ENCODE data around the gene ETV6.

ETV6 gene

DNA sequence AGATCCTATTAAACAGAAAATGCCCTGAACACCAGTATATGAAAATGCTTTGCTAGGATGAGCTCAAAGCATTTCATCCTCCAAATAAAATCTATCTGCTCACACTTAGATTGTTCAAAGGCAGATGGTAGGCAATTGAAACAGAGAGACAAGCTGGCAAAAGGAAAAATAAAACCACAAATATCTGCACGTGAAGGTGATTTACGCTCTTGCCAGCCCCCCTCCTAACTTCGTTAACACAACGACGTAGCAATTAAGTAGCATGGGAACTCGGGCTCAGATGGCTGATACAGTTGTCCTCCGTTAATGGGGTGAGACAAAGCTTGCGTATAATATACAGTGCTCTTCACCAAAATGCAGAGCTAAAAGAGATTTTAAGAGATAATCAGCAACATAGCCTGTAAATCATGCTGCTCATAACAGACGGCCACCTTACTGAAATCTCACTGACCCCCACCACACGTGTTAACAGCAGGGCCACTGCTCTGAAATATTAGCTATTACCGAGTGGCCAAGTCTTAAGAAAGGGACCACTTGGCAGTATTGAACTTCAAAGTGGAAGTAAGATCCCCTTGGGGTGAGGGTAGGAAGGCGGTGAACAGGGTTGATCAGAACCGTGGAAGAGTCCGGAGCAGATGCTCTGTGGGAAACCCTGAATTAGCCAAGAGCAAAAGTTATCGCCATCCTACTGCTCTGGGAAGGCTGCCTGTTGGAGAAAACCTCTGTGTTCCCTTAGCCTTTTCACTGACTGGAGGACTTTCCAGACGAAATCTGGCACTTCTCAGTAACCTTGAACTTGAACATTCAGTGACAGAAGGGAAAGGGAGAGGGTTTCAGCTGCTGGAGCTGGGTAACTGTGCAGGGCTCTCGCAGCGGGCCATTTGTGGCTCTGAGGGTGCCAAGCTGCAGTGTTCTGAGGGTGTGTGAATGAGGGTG lies 23.1 kb downstream of the ETV6 start:
- DNase-seq (ENCODE audit: low spot score) = no peak
- in situ Hi-C loops (cut with MboI; ENCODE audit: low sequenced_read_pairs, unreplicated experiment) = no loop called here
- TF ChIP-seq, protein P1, sequence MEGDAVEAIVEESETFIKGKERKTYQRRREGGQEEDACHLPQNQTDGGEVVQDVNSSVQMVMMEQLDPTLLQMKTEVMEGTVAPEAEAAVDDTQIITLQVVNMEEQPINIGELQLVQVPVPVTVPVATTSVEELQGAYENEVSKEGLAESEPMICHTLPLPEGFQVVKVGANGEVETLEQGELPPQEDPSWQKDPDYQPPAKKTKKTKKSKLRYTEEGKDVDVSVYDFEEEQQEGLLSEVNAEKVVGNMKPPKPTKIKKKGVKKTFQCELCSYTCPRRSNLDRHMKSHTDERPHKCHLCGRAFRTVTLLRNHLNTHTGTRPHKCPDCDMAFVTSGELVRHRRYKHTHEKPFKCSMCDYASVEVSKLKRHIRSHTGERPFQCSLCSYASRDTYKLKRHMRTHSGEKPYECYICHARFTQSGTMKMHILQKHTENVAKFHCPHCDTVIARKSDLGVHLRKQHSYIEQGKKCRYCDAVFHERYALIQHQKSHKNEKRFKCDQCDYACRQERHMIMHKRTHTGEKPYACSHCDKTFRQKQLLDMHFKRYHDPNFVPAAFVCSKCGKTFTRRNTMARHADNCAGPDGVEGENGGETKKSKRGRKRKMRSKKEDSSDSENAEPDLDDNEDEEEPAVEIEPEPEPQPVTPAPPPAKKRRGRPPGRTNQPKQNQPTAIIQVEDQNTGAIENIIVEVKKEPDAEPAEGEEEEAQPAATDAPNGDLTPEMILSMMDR (IDR thresholded peaks at IDR 0.05; ENCODE audit: borderline replicate concordance, control extremely low read depth, extremely low read depth, insufficient read depth, missing control alignments) = no peak

DNA sequence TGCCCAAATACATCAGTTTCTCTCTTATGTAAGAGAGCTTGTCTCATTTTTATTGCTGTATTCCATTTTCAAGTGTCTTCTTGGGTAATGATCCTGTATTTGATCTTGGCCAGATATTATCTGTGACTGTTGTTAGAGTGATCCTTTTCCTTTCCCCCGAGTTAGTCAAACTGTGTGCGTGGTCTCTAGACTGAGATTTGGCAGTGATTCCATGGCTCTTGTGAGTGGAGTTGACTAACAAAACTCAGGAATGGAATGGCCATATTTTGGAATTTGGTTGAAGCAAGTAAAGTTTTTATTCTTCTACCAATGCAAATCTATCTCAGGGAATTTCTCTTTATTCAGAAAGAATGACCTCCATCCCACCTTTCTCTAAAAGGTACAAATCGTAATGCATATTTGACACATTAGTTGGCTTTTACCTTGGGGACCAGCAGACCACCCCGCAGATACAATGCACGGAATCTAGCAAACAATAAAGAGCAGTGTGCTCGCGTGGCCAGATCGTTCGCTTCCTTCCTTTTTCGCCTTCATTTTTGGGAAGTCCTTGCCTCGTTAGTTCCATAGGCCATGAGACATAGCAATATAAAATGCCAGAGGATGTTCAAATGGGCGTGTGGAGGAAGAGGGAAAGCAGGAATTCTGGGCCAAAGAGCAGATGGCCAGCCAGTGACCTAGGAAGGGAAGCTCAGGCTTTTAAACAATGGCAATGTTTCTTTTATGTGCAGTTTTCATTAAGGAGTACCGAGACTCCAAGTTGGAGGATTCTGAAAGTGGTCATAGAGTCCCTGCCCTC lies 24.4 kb downstream of the ETV6 start:
- in situ Hi-C loops (cut with MboI; ENCODE audit: low sequenced_read_pairs, unreplicated experiment) = no loop called here
- no peak for DNase-seq (ENCODE audit: low spot score)
- TF ChIP-seq, protein P1 (IDR thresholded peaks at IDR 0.05; ENCODE audit: borderline replicate concordance, control extremely low read depth, extremely low read depth, insufficient read depth, missing control alignments) = no peak

DNA sequence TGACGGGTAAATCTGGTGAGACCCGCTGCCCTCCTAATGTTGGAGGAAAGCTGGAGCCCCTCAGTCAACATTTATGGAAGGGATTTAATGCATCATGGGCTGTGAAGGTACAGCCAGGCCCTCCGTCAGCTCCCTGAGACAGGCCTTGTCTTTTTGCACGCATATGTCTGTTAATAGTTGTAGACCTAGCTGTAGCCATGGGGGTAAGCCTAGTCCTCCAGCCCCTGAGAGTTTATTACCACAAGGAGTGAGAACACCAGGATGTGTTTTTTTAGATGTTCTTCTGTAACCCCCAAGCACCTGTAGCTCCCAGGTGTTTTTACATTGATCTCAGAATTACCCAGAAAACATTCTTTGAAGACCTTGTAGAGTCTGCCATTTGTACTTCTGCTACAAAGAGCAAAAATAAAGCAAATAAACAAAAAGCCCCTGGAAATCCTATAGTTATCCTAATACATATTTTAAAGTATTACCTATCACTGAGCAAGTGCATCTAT lies 25.5 kb downstream of the ETV6 start:
- in situ Hi-C loops (cut with MboI; ENCODE audit: low sequenced_read_pairs, unreplicated experiment) = no loop called here
- TF ChIP-seq, protein P1 (IDR thresholded peaks at IDR 0.05; ENCODE audit: borderline replicate concordance, control extremely low read depth, extremely low read depth, insufficient read depth, missing control alignments) = no peak
- no peak for DNase-seq (ENCODE audit: low spot score)

DNA sequence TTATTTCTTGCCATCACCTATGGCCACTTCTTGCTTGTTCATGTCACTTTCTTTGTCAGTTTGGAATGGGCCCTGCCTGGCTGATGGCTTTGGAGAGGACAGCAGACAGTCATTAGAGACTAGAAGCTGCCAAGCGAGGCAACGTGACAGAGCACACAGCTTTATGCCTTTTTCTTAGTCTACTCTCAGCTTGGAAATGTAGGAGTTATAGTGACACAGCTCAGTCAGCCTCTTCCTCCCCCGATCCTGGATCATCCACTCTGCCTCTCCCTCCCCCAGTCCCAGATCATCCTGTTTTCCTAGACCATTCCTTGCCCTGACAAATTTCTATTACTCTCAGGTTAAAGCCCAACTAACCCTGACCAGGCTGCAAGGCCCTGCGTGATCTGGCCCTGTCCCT lies 26.6 kb downstream of the ETV6 start:
- DNase-seq (ENCODE audit: low spot score) = no peak
- in situ Hi-C loops (cut with MboI; ENCODE audit: low sequenced_read_pairs, unreplicated experiment) = no loop called here
- TF ChIP-seq, protein P1 (IDR thresholded peaks at IDR 0.05; ENCODE audit: borderline replicate concordance, control extremely low read depth, extremely low read depth, insufficient read depth, missing control alignments) = no peak

DNA sequence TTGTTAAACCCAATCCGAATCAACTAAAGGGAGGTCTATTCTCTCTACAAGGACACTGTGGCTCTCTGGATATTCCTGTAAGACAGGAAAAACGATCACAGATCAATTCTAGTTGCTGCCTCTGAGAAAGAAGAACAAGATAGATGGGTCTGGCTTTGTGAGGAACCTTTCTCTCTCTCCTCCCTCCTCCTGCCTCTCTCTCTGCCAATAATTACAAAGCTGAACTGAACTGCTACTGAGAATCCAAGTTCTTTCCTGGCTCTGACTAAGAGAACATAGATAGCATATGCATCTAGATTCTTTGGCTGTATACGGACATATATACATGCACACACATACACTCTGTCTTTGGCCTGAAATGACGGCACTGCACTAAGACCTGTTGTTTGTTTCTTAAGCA lies 27.6 kb downstream of the ETV6 start:
- TF ChIP-seq, protein P1 (IDR thresholded peaks at IDR 0.05; ENCODE audit: borderline replicate concordance, control extremely low read depth, extremely low read depth, insufficient read depth, missing control alignments) = no peak
- no peak for DNase-seq (ENCODE audit: low spot score)
- in situ Hi-C loops (cut with MboI; ENCODE audit: low sequenced_read_pairs, unreplicated experiment) = no loop called here

DNA sequence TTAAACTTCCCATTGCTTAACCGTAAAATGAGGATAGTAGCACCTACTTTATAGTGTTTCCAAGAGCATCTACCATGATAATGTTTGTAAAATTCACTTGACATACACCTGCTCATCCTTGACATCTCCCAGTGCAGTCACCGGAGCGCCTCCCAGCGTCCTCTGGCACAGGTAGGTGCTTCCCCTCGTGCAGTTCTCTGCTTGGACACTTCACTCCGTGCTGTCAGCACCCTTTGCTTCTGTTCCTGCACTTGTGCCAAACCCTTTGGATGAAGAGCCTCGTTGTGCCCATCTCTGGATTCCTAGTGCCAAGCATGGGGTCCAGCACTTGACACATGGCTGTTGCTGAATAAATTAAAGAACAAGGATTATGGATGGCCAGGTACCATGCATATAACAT lies 28.3 kb downstream of the ETV6 start:
- in situ Hi-C loops (cut with MboI; ENCODE audit: low sequenced_read_pairs, unreplicated experiment) = no loop called here
- DNase-seq (ENCODE audit: low spot score) = no peak
- TF ChIP-seq, protein P1 (IDR thresholded peaks at IDR 0.05; ENCODE audit: borderline replicate concordance, control extremely low read depth, extremely low read depth, insufficient read depth, missing control alignments) = no peak

Measured in GM13976 (cell line).